ENCODE data around the gene PLXNC1.

The PLXNC1 gene

GRCh38 chr12:94245631-94246383, 97.4 kb downstream of the PLXNC1 start:
- no peak for FAIRE-seq

GRCh38 chr12:94247246-94247645, 98.9 kb downstream of the PLXNC1 start:
- no peak for FAIRE-seq

- no peak for FAIRE-seq
Measured at GRCh38 chr12:94248582-94248981, 100.2 kb downstream of the PLXNC1 start.

- no peak for FAIRE-seq
Measured at GRCh38 chr12:94250130-94250529, 101.8 kb downstream of the PLXNC1 start.

GRCh38 chr12:94254270-94254669, 105.9 kb downstream of the PLXNC1 start:
- FAIRE-seq, result no peak

- FAIRE-seq, result no peak
Measured at GRCh38 chr12:94255006-94255405, 106.6 kb downstream of the PLXNC1 start.

- FAIRE-seq, result no peak
Measured at GRCh38 chr12:94255428-94255827, 107.1 kb downstream of the PLXNC1 start.

- no peak for FAIRE-seq
Measured at GRCh38 chr12:94258593-94258992, 110.2 kb downstream of the PLXNC1 start.

- no peak for FAIRE-seq
Measured at GRCh38 chr12:94260017-94260416, 111.6 kb downstream of the PLXNC1 start.

- FAIRE-seq, result no peak
Measured at GRCh38 chr12:94260717-94261116, 112.3 kb downstream of the PLXNC1 start.

- FAIRE-seq, result no peak
Measured at GRCh38 chr12:94261119-94261518, 112.7 kb downstream of the PLXNC1 start.

GRCh38 chr12:94261786-94262185, 113.4 kb downstream of the PLXNC1 start:
- no peak for FAIRE-seq

GRCh38 chr12:94262228-94263010, 114.0 kb downstream of the PLXNC1 start:
- FAIRE-seq, result no peak

GRCh38 chr12:94263011-94263811, 114.8 kb downstream of the PLXNC1 start:
- FAIRE-seq, result no peak

- no peak for FAIRE-seq
Measured at GRCh38 chr12:94263905-94264561, 115.7 kb downstream of the PLXNC1 start.

GRCh38 chr12:94264736-94265485, 116.5 kb downstream of the PLXNC1 start:
- FAIRE-seq, result no peak

- no peak for FAIRE-seq
Measured at GRCh38 chr12:94265539-94265938, 117.2 kb downstream of the PLXNC1 start.

- no peak for FAIRE-seq
Measured at GRCh38 chr12:94265966-94266745, 117.8 kb downstream of the PLXNC1 start.

GRCh38 chr12:94266796-94267536, 118.6 kb downstream of the PLXNC1 start:
- FAIRE-seq, result no peak

GRCh38 chr12:94267537-94267872, 119.1 kb downstream of the PLXNC1 start:
- FAIRE-seq, result no peak
